ENCODE data around the gene GORASP1.

- TF ChIP-seq RAD21 (conservative IDR thresholded peaks at IDR 0.05) (no peak), EZH2 (IDR thresholded peaks at IDR 0.05; ENCODE audit: borderline replicate concordance, insufficient read depth, low read length, poor library complexity, severe bottlenecking) (no peak), CTCF (IDR thresholded peaks at IDR 0.05; ENCODE audit: poor library complexity, severe bottlenecking) (no peak)
Measured at GRCh38 chr3:39109086-39109485, 1.7 kb upstream of the GORASP1 start.
